ENCODE results near the gene PRSS22.

Gene PRSS22

DNA sequence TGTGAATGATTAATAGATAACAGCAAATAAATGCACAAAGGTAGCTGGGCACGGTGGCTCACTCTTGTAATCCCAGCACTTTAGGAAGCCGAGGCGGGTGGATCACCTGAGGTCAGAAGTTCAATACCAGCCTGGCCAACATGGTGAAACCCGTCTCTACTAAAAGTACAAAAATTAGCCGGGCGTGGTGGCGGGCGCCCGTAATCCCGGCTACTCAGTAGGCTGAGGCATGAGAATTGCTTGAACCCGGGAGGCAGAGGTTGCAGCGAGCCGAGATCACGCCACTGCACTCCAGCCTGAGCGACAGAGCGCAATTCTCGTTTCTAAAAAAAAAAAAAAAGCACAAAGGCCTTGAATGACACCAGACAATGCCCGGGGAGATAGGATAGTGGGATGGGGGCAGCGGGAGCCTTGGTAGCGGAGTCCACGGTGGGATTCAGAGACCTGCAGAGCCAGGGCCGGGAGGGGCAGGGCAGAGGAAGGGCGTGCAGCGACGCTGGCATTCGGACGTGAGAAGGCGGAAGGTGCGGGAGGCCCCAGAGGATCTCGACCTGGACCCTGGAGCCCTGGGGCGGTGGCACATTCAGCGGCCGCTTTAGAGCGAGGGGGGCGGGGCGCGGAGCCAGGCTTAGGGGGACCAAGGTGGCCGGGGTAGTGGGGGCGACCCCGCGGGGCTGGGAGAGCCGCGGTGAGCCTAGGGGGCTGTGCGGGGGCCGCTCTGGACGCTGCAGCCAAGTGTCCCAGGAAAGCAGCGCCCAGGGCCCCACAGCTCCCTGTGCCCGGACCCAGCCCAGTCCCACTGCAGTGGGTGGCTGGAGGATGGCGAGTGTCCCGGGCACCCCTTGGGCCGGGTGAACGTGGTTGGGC is 24.0 kb upstream of the PRSS22 start:
- ATAC-seq (no peak), DNase-seq (peak; percentile 55)

DNA sequence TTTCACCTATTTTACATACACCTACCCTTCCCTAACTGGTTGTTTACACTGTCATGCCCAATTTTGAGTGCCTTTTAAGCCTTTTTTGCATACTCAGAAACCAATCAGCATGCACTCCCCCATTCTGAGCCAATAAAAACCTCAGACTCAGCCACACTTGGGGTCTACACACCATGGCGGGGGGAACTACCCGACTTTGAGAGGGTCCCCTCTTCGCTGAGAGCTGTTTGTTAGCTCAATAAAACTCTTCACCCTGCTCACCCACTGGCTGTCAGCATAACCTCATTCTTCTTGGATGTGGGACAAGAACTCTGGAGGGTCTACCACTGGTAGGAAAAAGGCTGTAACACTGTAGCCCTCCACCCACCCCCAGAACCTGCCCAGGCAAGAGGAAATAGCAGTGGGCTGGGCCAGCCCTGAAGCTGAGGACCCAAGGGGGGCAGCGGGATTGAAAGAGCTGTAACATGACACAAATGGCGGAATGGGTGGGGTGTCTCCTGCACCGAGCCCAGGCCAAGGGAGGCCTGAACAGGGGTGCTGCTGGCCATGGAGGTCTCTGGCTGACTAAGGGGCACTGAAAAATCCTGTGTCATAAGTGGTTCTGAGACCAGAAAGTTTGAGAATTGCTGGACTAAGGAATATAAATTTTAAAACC is 22.0 kb upstream of the PRSS22 start:
- no peak for DNase-seq
- no peak for ATAC-seq

DNA sequence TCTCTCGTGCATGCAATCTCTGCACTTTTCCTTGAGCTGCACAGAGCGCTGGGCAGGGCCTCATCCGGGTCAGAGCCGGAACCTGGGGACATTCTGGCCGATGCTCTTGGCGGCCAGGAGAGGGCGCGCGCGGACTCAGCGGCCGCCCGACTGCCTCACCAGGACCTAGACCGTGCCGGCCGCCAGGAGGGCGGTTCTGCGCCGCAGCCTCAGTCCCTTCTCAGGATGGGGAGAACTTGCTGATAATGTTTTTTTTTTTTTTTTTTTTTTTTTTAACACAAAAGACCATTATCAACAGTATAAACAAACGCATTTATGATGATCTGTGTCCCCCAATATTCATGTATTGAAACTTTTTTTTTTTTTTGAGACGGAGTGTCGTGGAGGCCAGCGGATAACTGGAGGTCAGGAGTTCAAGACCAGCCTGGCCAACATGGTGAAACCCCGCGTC is 17.0 kb upstream of the PRSS22 start:
- DNase-seq: peak; percentile 76
- ATAC-seq: peak; percentile 97

DNA sequence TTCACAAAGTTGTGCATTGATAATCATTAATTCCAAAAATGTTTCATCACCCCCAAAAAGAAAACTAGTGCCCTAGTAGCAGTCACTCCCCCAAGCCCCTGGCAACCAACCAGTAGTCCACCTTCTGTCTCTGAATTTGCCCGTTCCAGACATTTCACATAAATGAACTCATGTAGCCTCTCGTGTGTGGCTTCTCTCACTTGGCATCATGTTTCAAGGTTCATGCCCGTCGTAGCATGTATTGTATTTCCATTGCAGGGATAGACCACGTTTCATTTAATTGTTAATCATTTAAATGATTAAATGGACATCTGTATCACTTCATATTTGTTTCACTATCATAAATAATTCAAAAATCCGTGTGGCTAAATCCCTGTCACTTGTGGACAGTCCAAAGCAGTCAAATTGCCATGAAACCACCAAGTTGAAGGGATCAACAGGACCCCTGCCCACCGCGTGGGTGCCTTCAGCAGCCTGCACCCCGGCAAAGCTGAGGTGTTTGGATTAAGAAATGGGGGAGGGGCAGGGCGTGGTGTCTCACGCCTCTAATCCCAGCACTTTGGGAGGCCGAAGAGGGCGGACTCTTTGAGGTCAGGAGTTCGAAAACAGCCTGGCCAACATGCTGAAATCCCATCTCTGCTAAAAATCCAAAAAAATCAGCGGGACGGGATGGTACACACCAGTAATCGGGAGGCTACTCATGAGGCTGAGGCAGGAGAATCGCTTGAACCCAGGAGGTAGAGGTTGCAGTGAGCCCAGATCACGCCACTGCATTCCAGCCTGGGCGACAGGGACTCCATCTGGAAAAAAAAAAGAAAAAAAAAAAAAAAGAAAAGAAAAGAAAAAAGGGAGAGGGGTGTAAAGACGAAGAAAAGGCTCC is 16.3 kb upstream of the PRSS22 start:
- ATAC-seq: peak; percentile 9
- no peak for DNase-seq

DNA sequence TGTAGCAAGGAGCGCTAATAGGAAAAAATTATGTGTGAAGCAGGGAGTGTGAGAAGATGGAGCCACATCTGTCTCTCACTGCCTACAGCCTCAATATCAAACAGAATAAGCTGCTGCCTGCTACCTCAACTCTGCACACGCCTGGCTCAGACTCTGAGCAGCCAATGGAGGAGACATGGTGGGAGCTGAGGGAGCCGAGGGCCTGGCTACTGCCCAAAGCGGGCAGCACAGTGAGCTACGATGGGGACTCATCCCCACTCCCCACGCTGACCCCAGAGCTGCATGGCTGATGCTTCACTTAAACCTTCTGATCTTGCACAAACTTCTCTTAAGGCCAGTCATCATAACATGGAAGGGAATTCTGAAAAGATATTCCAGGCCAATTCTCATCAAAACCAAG is 14.0 kb upstream of the PRSS22 start:
- DNase-seq (no peak), ATAC-seq (no peak)

DNA sequence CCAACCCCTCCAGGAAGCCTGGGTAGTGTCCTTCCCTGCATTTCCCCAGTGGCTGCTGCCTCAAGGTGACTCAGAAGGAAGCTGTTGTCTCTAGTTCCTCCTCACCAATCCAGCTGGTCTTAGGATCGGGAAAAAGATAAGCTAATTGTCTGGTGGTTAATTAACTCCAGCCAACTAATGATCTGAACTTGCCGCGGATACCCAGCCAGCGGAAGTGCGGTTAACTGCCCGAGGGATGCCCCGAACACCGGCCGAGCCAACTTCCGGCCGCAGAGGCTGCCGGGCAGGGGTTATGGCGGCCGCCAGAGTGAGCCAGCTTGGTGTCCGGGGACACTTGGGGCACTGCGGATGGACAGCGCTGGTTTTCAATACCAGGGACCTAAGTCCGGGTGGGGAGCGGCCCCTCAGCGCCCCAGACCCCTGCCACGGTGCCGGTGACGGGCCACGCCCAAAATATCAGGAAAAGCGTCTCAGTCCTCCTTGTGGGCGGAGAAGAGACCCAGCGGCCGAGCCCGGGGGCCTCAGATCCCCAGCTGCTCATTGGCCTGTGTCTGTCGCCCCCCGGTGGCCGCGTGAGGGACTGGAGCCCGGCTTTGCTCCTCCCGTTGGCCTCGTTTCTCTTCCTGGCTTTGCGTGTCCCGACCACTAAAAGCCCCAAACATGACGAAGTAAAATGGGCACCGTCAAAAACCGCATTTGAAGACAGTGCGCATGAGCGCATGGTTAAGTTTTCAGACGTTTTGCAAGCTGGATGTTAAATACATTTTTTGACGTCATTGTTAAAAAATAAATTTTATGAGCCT is 10.2 kb upstream of the PRSS22 start:
- ATAC-seq (peak; percentile 92), DNase-seq (peak; percentile 98)

DNA sequence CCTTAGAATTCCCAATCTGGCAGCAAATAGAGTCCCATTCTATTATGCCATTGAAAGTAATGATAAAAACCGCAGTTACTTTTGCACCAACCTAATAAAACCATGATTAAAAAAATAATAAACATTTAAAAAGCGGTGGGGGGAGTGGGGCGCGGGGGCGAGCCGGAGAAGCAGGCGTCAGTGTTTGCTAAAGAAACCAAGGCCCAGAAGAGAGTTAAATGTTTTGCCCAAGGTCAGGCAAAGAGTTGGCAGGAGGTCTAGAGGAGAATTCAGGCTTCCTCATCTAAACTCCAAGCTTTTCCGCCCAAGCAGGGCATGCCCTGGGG is 9.7 kb upstream of the PRSS22 start:
- DNase-seq (no peak), ATAC-seq (no peak)

DNA sequence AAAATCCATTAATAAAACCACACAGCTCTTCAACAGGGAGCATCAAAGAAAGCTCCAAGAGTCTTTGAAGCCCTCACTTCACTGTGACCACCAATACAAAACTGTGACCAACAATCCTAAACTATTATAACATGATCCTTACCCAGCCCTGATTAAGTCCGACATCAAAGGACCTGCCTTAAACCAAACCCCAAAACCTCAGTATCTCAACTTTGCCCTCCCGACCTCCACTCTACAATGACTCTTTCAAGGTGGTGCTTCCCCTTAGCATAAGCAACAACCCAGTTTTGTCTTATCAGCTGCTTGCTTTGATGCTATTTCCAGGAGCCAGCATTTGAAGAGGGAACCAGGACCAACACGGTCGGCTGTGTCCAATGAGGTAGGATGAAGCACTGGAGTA is 8.5 kb upstream of the PRSS22 start:
- DNase-seq (no peak), ATAC-seq (no peak)

DNA sequence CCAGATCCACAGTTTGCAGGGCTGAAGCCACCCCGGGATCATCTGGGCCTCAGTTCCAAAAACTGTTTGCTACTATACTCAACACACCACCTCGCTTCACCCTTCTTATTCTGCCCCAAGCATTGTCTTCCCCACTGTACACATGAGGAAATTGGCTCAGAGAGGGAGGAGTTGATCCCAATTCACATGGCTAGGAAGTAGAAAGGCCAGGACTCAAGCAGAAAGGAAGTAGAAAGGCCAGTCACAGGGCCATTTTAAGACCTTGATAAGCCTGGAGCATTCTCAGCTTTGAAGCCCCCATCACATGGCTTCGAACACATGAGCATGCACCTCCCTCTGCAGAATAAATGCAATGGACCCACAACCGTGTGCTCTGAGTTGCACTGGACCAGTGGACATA is 7.7 kb upstream of the PRSS22 start:
- DNase-seq: no peak
- no peak for ATAC-seq

DNA sequence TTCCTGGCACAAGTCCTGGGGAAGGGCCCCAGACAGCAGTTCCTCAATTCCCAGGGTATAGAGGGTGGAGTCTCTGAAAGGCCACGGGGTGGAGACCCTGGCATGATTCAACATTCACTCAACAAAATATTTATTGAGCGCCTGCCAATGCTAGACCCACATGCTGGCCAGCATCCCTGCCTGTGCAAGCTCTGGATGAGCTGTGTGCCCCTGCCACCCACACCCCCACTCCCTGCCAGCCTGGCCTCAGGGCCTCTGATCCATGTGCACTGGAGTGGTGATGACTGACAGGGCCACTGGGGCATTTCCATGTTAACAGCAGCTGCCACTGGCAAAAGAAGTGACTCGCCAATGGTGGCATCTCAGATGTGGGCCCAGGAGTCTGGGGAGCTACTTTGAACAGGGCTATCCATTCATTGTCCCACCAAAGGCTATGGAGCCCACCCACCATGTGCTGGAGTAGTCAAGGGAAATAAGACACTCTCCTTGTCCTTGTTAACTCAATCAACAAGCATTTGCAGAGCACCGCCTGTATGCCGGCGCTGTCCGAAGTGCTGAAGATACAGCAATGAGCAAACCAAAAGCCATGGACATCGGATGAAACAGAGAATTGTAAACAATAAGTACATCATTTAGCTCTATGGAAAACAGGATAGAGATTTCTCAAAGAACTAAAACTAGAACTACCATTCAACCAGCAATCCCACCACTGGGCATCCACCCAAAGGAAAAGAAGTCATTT is 3.0 kb upstream of the PRSS22 start:
- ATAC-seq: no peak
- DNase-seq: no peak

DNA sequence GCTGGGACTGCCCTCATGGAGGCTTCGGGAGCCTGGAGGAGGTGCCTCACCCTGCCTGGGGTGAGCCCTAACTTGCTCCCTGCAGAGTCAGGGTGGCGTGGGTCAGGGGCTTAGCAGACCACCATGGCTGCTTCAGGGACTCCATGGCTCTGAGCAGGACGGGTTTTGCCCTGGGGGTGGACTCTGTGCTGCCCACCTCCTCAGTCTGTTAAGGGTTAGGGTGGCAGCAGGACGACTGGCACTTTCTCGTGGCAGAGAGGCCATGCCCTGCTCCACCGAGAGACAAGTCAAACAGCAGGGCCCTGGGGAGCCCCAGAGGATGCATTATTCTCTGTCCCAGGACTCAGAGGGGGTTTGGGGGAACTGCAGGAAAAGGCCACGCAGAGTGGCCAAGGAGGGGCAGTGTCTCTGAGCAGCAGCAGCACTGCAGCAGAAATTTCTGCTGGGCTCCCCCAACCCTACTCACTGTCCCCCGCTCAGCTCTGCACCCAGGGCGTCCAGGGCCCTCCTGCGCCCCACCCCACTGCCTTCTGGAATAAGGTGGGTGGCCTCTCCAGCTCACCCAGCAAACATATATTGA is 1.8 kb upstream of the PRSS22 start:
- DNase-seq (no peak), ATAC-seq (no peak)

DNA sequence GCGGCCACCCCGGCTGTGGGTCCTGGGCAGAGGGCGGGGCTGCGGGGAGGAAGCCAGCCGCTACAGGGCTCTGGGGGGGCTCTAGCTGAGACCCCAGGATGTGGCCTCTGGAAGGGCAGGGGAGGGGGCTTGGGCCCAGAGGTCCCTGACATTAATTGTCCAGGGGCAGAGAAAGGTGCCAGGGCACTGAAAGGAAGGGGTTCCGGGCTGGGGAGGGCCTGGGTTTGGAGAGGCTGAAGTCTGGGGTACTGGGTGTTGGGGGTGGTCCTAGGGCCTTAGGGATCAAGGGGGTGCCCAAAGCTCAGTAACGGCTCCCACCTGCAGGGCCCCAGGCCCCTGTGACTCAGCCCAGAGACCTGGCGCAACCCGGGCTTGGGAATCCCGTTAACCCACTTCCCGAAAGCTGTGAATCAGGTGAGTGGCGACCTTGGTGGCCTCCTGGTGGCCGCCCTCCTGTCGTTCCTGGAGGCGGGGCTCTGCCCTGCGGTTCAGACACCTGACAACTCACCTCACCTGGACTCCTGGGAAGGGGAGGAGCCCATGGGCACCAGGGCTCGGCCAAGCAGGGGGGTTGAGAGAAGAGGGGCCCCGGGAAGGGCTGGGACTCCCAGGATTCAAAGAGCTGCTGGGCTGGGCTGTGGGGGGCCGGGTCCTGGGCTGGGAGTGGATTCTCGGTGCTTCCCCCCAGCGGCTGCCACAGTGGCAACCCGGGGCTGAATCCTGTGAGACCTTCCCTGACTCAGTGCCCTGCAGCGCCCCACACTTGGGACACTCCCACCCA is 465 bp upstream of the PRSS22 start:
- DNase-seq: no peak
- peak; percentile 10 for ATAC-seq

DNA sequence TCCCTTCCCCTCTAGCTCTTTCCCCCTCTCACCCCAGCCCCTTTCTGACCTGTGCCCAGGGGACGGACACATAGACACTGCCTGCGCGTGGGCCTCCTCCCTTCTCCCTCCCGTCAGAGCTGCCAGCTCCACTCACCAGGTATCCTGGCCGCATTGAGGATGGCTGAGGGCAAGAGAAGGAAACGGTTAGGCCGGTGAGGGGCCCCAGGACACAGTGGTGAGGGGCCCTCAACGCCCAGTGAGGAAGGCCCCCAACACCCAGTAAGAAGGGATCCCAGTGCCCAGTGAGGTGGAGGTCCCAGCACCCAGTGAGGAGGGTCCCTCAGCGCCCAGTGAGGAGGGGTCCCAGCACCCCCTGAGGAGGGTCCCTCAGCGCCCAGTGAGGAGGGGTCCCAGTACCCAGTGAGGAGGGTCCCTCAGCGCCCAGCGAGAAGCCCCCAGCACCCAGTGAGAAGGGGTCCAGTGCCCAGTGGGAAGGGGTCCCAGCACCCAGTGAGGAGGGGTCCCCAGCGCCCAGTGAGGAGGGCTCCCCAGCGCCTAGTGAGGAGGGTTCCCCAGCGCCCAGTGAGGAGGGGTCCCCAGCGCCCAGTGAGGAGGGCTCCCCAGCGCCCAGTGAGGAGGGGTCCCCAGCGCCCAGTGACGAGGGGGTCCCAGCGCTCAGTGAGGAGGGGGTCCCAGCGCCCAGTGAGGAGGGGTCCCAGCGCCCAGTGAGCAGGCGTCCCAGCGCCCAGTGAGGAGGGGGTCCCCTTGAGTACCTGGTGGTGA is 1.1 kb downstream of the PRSS22 start:
- ATAC-seq (no peak), DNase-seq (no peak)

DNA sequence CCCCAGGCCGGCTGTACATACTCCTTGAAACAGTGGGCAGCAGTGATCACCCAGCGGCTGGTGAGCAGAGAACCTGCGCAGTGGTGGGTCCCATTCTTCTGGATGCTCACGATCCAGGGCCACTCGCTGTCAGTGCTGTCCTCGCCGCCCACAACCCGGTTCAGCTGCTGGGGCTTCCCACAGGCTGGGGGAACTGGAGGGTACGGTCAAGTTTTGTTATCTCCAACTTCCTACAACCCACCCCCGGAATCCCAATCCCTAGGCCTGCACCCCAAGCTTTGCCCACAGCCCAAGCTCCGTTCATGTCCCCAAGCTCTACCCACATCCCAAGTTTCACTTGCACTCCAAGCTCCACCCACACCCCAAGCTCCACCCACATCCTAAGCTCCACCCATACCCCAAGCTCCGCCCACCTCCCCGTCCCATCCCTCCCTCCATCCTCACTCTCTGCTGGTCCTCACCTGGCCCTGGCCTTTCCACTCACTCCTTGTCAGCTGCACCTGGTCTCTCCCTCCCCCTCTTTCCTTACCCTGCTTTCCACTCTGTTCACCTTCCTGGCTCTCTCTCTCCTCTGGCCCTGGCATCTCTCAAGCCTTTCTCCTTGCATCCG is 1.8 kb downstream of the PRSS22 start:
- no peak for ATAC-seq

DNA sequence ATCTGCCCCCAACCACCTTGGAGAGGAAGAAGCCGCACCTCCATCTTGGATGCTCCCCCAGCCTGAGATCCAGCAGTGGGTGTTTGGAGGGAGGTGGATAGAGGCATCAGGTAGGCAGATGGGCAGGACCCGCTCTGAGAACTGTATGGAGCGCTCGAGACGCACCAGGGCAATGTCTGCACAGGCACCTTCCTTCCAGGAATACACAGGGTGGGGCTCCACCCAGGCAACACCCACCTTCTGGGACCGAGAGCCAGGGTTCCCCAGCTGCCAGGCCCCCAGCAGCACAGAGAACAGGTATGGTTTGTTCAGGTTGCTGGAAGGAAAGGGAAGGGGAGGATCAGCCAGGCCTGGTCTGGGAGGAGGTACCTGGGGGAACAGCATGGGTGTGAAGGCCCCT is 2.4 kb downstream of the PRSS22 start:
- DNase-seq (no peak), ATAC-seq (no peak)

More for the DNA sequence above, 1.8 kb downstream of the PRSS22 start:
- DNase-seq: peak; percentile 42

DNA sequence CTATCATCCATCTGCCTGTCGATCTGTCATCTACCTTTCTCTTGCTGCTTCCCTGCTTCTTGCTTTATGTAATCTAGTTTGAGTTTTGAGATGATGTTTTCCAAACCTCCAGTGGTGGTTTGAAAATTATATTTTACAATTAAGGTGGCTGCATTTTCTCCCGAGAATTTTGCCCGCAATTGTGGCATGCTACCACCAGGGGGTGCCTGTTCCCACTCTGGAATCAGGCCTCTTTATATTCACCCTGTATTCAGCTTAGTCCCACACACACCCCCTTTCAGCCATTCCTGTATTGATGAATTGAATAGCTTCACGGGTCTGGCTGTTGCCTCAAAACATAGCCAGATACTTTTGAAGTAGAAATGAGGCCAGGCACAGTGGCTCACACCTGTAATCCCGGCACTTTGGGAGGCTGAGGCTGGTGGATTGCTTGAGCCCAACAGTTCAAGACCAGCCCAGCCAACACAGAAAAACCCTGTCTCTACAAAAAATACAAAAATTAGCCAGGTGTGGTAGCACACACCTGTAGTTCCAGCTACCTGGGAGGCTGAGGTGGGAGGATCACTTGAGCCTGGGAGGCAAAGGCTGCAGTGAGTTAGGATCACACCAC is 3.2 kb downstream of the PRSS22 start:
- DNase-seq: peak; percentile 49
- no peak for ATAC-seq

DNA sequence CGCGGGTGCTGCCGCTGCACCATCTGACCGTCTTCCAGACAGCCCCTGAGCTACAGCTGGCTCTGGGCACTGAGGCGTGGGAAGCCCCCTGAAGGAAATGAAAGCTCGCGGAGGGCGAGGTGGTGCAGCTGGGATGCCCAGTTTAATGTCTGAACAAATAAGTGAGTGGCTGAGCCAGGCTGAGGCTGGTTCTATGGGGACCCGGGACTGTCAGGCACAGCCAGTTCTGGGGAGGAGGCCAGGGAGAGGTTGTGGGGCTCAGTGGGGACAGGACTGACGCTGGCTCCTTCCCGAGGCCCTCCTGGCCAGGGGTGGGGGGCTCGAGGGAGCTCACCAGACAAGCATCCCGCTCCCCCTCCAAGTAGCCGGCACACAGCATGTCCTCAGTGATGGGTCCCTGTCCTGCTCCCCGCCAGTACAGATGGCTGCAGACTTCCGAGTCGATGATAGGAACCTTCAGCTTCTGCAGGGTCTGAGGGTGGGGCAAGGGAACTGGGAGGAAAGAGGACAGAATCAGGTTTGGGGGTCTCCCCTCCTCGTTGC is 4.4 kb downstream of the PRSS22 start:
- DNase-seq: no peak

More for the DNA sequence above, 4.4 kb downstream of the PRSS22 start:
- ATAC-seq: no peak

Measured in stimulated activated naive CD8-positive, alpha-beta T cell treated with anti-CD3 and anti-CD28 coated beads, Interleukin-15, Interleukin-2, amounts not matched to agents 100 U/mL and 50 U/mL, for 24 hours (primary cell).